KMS-11 (cell line): ENCODE data around the gene EPHB1.
A peak's percentile ranks its signal among the peaks of the same experiment; 100 is the strongest.

Experiments
- H2AFZ ChIP-seq: fragments of 200-600 bp; sonication (generic); 2 replicates; pipeline ENCODE4 v1.6.1; 2016; ENCODE audit warnings: antibody characterized with exemption, mixed run types, low read depth
- H3K27ac ChIP-seq: fragments of 200-600 bp; sonication (generic); 2 replicates; pipeline ENCODE4 v1.6.1; 2016; ENCODE audit warnings: mild to moderate bottlenecking, mixed run types
- H3K27me3 ChIP-seq: fragments of 200-600 bp; sonication (generic); 2 replicates; pipeline ENCODE4 v1.6.1; 2017; ENCODE audit warnings: mild to moderate bottlenecking, low read depth, mixed run types, moderate library complexity; ENCODE audit not compliant: insufficient read depth
- H3K36me3 ChIP-seq: fragments of 200-600 bp; sonication (generic); 2 replicates; pipeline ENCODE4 v1.6.1; 2017; ENCODE audit warnings: mild to moderate bottlenecking, mixed run types; ENCODE audit not compliant: insufficient read depth
- H3K4me1 ChIP-seq: fragments of 200-600 bp; sonication (generic); 2 replicates; pipeline ENCODE4 v1.6.1; 2016; ENCODE audit warnings: mild to moderate bottlenecking, low read depth, mixed run types; ENCODE audit not compliant: poor library complexity, severe bottlenecking
- H3K4me2 ChIP-seq: fragments of 200-600 bp; sonication (generic); 2 replicates; pipeline ENCODE4 v1.7.0; 2016; ENCODE audit warnings: mild to moderate bottlenecking, mixed run types
- H3K4me3 ChIP-seq: fragments of 200-600 bp; sonication (generic); IDR thresholded peaks from 2 replicates; pipeline ENCODE4 v1.6.1; 2017; ENCODE audit warnings: low read depth, low read length, mixed read lengths; ENCODE audit not compliant: insufficient read depth
- H3K79me2 ChIP-seq: fragments of 200-600 bp; sonication (generic); 2 replicates; pipeline ENCODE4 v1.6.1; 2016; ENCODE audit warnings: low read depth, mixed run types; ENCODE audit not compliant: insufficient read depth
- H3K9ac ChIP-seq: fragments of 200-600 bp; sonication (generic); 2 replicates; pipeline ENCODE4 v1.6.1; 2016; ENCODE audit warnings: mild to moderate bottlenecking, mixed run types
- H4K20me1 ChIP-seq: fragments of 200-600 bp; sonication (generic); 2 replicates; pipeline ENCODE4 v1.6.1; 2016; ENCODE audit warnings: mild to moderate bottlenecking, mixed run types; ENCODE audit not compliant: insufficient read depth
- TF ChIP-seq, protein P1 (sequence below): fragments of 200-600 bp; sonication (generic); conservative IDR thresholded peaks from 2 replicates; pipeline ENCODE4 v1.6.1; 2017; ENCODE audit warnings: low read depth, mild to moderate bottlenecking, antibody characterized with exemption, low read length, moderate library complexity, mixed read lengths

Gene EPHB1

DNA sequence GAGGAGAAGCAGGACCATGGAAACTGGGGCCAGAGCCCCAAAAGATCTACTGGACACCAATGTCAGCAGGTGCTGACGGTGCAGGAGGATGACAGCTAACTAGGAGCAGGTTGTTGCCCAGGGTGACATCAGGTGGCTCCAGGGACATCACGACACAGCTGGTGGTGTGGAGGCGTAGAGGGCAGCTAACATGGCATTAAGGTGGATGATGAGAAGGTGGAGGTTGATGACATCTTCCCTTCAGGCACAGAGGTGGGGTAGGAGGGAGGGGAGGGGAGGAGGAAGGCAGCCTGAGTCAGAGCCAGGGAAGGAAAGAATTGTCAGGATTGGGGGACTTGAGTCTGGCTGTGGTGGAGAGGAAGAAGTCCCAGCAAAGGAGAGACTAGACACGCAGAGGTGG is 1.5 kb upstream of the EPHB1 start:
- Histone ChIP-seq H3K4me3 (no peak overlapping the region), H3K27ac (no peak overlapping the region), H3K27me3 (no peaks in the 10 kb centered on the region), H3K4me1 (peaks cover 4% of the 10 kb centered on the region), H2AFZ (no peak overlapping the region), H3K4me2 (no peak overlapping the region), H4K20me1 (no peaks in the 10 kb centered on the region), H3K36me3 (no peaks in the 10 kb centered on the region), H3K9ac (no peak overlapping the region), H3K79me2 (no peaks in the 10 kb centered on the region)
- TF ChIP-seq, protein P1, sequence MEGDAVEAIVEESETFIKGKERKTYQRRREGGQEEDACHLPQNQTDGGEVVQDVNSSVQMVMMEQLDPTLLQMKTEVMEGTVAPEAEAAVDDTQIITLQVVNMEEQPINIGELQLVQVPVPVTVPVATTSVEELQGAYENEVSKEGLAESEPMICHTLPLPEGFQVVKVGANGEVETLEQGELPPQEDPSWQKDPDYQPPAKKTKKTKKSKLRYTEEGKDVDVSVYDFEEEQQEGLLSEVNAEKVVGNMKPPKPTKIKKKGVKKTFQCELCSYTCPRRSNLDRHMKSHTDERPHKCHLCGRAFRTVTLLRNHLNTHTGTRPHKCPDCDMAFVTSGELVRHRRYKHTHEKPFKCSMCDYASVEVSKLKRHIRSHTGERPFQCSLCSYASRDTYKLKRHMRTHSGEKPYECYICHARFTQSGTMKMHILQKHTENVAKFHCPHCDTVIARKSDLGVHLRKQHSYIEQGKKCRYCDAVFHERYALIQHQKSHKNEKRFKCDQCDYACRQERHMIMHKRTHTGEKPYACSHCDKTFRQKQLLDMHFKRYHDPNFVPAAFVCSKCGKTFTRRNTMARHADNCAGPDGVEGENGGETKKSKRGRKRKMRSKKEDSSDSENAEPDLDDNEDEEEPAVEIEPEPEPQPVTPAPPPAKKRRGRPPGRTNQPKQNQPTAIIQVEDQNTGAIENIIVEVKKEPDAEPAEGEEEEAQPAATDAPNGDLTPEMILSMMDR, result no peak

- H2AFZ ChIP-seq, result peak overlapping the region; percentile 98; the same call in 1 of the 2 replicates
- peak overlapping the region; percentile 48; the same call in 1 of the 2 replicates for H3K4me2 ChIP-seq
- H3K4me1 ChIP-seq, result peaks cover 4% of the 10 kb centered on the region
- TF ChIP-seq, protein P1, result no peak
- no peaks in the 10 kb centered on the region for H3K79me2 ChIP-seq
- H4K20me1 ChIP-seq, result no peaks in the 10 kb centered on the region
- no peak overlapping the region for H3K9ac ChIP-seq
- H3K27ac ChIP-seq, result no peak overlapping the region
- no peaks in the 10 kb centered on the region for H3K27me3 ChIP-seq
- no peak overlapping the region for H3K4me3 ChIP-seq
- H3K36me3 ChIP-seq, result no peaks in the 10 kb centered on the region
Observed at GRCh38 chr3:134794323-134794722, 737 bp upstream of the EPHB1 start.

GRCh38 chr3:134795746-134796280 is 753 bp downstream of the EPHB1 start:
- Histone ChIP-seq H3K9ac (peak overlapping the region; percentile 76), H3K27ac (peak overlapping the region; percentile 59), H3K27me3 (no peaks in the 10 kb centered on the region), H2AFZ (peak overlapping the region; percentile 98), H3K36me3 (no peaks in the 10 kb centered on the region), H3K4me2 (peak overlapping the region; percentile 48), H3K4me3 (peak overlapping the region; percentile 93), H4K20me1 (no peaks in the 10 kb centered on the region), H3K4me1 (peaks cover 4% of the 10 kb centered on the region), H3K79me2 (no peaks in the 10 kb centered on the region)
- TF ChIP-seq, protein P1, result no peak

GRCh38 chr3:134796281-134797056 is 1.4 kb downstream of the EPHB1 start:
- Histone ChIP-seq H3K9ac (no peak overlapping the region), H3K4me1 (peaks cover 4% of the 10 kb centered on the region)

More at GRCh38 chr3:134796281-134797056, 1.4 kb downstream of the EPHB1 start:
- no peak overlapping the region for H3K4me3 ChIP-seq
- TF ChIP-seq, protein P1, result no peak
- H2AFZ ChIP-seq, result peak overlapping the region; percentile 98
- H3K27ac ChIP-seq, result no peak overlapping the region
- H3K79me2 ChIP-seq, result no peaks in the 10 kb centered on the region
- H4K20me1 ChIP-seq, result no peaks in the 10 kb centered on the region
- no peaks in the 10 kb centered on the region for H3K27me3 ChIP-seq
- H3K36me3 ChIP-seq, result no peaks in the 10 kb centered on the region
- H3K4me2 ChIP-seq, result peak overlapping the region; percentile 48
